Measurements from ENCODE around the gene DISP3.

The DISP3 gene

GRCh38 chr1:11447903-11448302 is 31.1 kb upstream of the DISP3 start:
- Mint-ChIP-seq H3K36me3 (no peaks in the 10 kb centered on the region), H3K4me1 (no peaks in the 10 kb centered on the region), H3K4me3 (no peak overlapping the region), H3K27ac (no peak overlapping the region), H3K9me3 (no peaks in the 10 kb centered on the region), H3K27me3 (peaks cover 85% of the 10 kb centered on the region)
- CTCF ChIA-PET, result no interaction called here
- no peak for DNase-seq

DNA sequence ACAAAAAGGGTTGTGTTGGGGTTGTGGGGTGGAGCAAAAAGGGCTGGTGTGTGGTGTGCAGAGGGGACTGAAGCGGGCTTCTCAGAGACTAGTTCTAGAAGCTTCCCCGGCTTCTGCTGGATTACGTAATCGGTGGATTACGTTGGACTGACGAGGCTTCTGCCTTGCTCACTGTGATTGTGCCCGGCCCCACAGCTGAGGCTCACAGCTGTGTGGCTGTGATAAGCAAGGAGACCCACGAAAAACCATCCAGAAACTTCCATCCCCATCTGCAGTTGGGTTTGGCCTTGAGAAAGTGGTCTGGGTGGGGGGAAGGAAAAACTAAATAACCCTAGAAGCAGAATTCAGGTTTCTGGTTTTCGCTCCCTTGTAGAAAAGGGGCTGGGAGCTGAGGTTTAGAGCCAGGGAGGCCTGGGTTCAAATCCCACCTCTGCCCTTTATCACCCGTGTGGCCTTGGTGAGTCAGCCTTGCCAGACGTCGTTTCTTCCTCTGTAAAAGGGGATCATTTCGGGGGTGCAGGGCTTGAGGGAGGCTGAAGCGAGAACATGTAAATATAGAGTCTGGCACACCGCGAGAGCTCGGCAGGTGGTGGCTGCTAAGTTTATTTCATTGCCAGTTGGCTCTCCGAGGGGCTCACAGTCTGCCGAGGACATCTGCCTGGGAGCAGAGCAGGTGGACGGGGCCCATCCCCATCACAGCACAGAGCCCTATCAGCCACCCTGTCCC is 30.4 kb upstream of the DISP3 start:
- Mint-ChIP-seq H3K9me3 (no peaks in the 10 kb centered on the region), H3K27ac (no peak overlapping the region), H3K27me3 (peaks cover 85% of the 10 kb centered on the region), H3K4me3 (no peak overlapping the region), H3K36me3 (no peaks in the 10 kb centered on the region), H3K4me1 (no peaks in the 10 kb centered on the region)
- no peak for DNase-seq
- CTCF ChIA-PET, result no interaction called here

- CTCF ChIA-PET, result no interaction called here
- H3K36me3 Mint-ChIP-seq, result no peaks in the 10 kb centered on the region
- H3K27me3 Mint-ChIP-seq, result peaks cover 83% of the 10 kb centered on the region
- no peak overlapping the region for H3K4me3 Mint-ChIP-seq
- no peak overlapping the region for H3K27ac Mint-ChIP-seq
- H3K4me1 Mint-ChIP-seq, result no peaks in the 10 kb centered on the region
- DNase-seq, result no peak
- no peaks in the 10 kb centered on the region for H3K9me3 Mint-ChIP-seq
Measured at GRCh38 chr1:11449100-11449403, 29.9 kb upstream of the DISP3 start.

DNA sequence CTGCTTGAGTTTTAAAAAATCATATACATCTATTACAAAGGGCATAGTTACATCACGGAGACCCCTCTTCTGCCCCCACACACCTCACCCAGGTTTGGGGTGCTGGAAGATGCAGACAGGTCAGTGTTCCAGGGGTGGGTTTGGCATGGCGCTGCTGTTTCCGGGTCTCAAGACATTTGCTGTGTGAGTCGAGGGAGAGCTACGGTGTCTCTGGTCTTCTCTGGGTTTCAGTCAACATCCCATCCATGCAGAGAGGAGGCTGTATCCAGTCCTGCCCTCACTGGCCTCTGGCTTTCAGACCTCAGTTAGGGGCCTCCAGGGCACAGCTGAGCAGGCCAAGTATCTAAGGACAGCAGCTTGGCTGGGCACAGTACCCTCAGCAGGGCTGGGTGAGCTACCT is 28.6 kb upstream of the DISP3 start:
- no peak overlapping the region for H3K27ac Mint-ChIP-seq
- no peaks in the 10 kb centered on the region for H3K4me1 Mint-ChIP-seq
- no peaks in the 10 kb centered on the region for H3K9me3 Mint-ChIP-seq
- H3K36me3 Mint-ChIP-seq, result no peaks in the 10 kb centered on the region
- peaks cover 82% of the 10 kb centered on the region for H3K27me3 Mint-ChIP-seq
- CTCF ChIA-PET, result no interaction called here
- no peak for DNase-seq
- H3K4me3 Mint-ChIP-seq, result no peak overlapping the region

GRCh38 chr1:11453742-11454491 is 25.0 kb upstream of the DISP3 start:
- peaks cover 71% of the 10 kb centered on the region for H3K27me3 Mint-ChIP-seq
- no peak overlapping the region for H3K27ac Mint-ChIP-seq
- peaks cover 16% of the 10 kb centered on the region for H3K4me1 Mint-ChIP-seq
- H3K36me3 Mint-ChIP-seq, result no peaks in the 10 kb centered on the region
- CTCF ChIA-PET, result interaction anchor here (0.5 kb wide), 1 partner anchor 25 kb away, joined by 3 read pairs; the partner anchor contains the start of gene DISP3
- H3K9me3 Mint-ChIP-seq, result no peaks in the 10 kb centered on the region
- H3K4me3 Mint-ChIP-seq, result no peak overlapping the region
- no peak for DNase-seq

GRCh38 chr1:11455967-11456570 is 22.9 kb upstream of the DISP3 start:
- peaks cover 16% of the 10 kb centered on the region for H3K4me1 Mint-ChIP-seq
- no peak overlapping the region for H3K27ac Mint-ChIP-seq
- peaks cover 62% of the 10 kb centered on the region for H3K27me3 Mint-ChIP-seq
- H3K36me3 Mint-ChIP-seq, result no peaks in the 10 kb centered on the region
- H3K9me3 Mint-ChIP-seq, result no peaks in the 10 kb centered on the region
- no peak overlapping the region for H3K4me3 Mint-ChIP-seq
- no peak for DNase-seq
- CTCF ChIA-PET, result no interaction called here

- Mint-ChIP-seq H3K36me3 (no peaks in the 10 kb centered on the region), H3K9me3 (no peaks in the 10 kb centered on the region), H3K27ac (peak overlapping the region; percentile 12), H3K4me3 (no peak overlapping the region), H3K4me1 (peaks cover 16% of the 10 kb centered on the region), H3K27me3 (peaks cover 62% of the 10 kb centered on the region)
- peak; percentile 22 for DNase-seq
- CTCF ChIA-PET, result no interaction called here
Measured at GRCh38 chr1:11456965-11457364, 22.0 kb upstream of the DISP3 start.

- no peak for DNase-seq
- Mint-ChIP-seq H3K36me3 (no peaks in the 10 kb centered on the region), H3K9me3 (no peaks in the 10 kb centered on the region), H3K4me3 (no peak overlapping the region), H3K27me3 (peaks cover 61% of the 10 kb centered on the region), H3K27ac (no peak overlapping the region), H3K4me1 (peaks cover 16% of the 10 kb centered on the region)
- CTCF ChIA-PET, result no interaction called here
Measured at GRCh38 chr1:11458811-11459275, 20.1 kb upstream of the DISP3 start.

GRCh38 chr1:11461531-11462137 is 17.3 kb upstream of the DISP3 start:
- no peak for DNase-seq
- H3K27ac Mint-ChIP-seq, result no peak overlapping the region
- peaks cover 65% of the 10 kb centered on the region for H3K27me3 Mint-ChIP-seq
- H3K9me3 Mint-ChIP-seq, result no peaks in the 10 kb centered on the region
- peaks cover 11% of the 10 kb centered on the region for H3K4me1 Mint-ChIP-seq
- H3K36me3 Mint-ChIP-seq, result no peaks in the 10 kb centered on the region
- CTCF ChIA-PET, result no interaction called here
- H3K4me3 Mint-ChIP-seq, result no peak overlapping the region

- Mint-ChIP-seq H3K36me3 (no peaks in the 10 kb centered on the region), H3K4me3 (no peak overlapping the region), H3K27ac (no peak overlapping the region), H3K4me1 (peaks cover 3% of the 10 kb centered on the region), H3K9me3 (no peaks in the 10 kb centered on the region), H3K27me3 (peaks cover 69% of the 10 kb centered on the region)
- CTCF ChIA-PET, result interaction anchor here (1.0 kb wide), 1 partner anchor 17 kb away, joined by 3 read pairs; the partner anchor contains the start of gene DISP3
- DNase-seq, result no peak
Measured at GRCh38 chr1:11462224-11462923, 16.6 kb upstream of the DISP3 start.

DNA sequence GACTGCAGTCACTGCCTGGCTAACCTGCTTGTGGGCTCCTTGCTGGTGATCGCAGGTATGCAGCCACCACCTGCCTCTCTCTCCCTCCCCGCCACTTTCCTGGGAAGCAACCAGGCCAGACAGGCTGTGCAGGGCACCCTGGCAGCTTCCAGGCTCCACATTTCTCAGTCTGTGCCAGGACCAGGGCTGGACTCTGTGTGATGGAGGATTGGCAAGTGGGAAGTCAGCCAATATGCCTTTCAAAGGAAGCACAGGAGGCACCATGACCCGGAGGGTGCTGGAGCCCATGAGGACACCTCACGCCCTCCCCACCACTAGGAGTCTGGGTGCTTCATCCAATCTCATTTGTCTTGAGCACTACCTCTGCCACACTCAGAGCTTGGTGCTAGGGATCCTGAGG is 15.8 kb upstream of the DISP3 start:
- H3K4me3 Mint-ChIP-seq, result no peak overlapping the region
- H3K4me1 Mint-ChIP-seq, result no peaks in the 10 kb centered on the region
- CTCF ChIA-PET, result interaction anchor here (1.0 kb wide), 1 partner anchor 16 kb away, joined by 3 read pairs; the partner anchor contains the start of gene DISP3
- no peak for DNase-seq
- H3K27me3 Mint-ChIP-seq, result peaks cover 74% of the 10 kb centered on the region
- H3K9me3 Mint-ChIP-seq, result no peaks in the 10 kb centered on the region
- H3K27ac Mint-ChIP-seq, result no peak overlapping the region
- H3K36me3 Mint-ChIP-seq, result no peaks in the 10 kb centered on the region

DNA sequence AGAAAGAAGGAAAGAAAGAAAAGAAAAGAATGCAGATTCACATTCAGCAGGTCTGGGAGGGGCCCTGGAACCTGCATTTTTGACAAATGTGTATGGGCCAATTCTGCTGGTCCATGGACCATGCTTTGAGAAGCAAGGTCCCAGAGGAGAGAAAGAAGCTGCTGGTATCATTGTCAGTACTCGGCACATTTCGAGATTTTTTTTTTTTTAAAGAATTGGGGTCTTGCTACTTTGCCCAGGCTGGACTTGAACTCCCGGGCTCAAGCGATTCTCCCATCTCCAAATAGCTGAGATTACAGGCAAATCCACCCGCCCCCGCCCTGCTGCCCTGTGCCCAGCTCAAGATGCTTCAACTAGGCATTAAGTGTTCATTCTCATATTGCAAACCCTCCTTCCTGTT is 13.6 kb upstream of the DISP3 start:
- Mint-ChIP-seq H3K4me1 (no peaks in the 10 kb centered on the region), H3K9me3 (no peaks in the 10 kb centered on the region), H3K27me3 (peaks cover 83% of the 10 kb centered on the region), H3K36me3 (no peaks in the 10 kb centered on the region), H3K27ac (no peak overlapping the region), H3K4me3 (no peak overlapping the region)
- no peak for DNase-seq
- CTCF ChIA-PET, result no interaction called here

DNA sequence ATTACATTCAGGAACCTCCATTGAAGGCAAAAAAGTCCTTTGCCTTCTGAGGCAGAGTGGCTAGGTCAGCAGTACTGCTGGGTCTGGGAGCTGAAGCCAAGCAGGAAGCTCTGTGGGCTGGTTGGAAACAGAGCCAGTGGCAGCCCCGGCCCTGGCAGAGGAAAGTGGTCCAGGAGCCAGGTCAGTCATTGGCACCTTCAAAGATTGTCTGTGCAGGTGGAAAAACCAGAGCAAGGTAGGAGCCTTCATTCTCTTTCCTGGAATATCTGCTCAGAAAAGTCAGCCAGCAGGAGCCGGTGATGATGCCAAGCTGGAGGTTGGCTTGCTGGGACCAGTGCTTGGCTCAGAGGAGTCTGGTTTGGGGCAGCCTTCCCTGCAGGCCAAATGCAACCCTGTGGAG is 12.5 kb upstream of the DISP3 start:
- Mint-ChIP-seq H3K27ac (no peak overlapping the region), H3K27me3 (peaks cover 82% of the 10 kb centered on the region), H3K4me3 (no peak overlapping the region), H3K9me3 (no peaks in the 10 kb centered on the region), H3K36me3 (no peaks in the 10 kb centered on the region), H3K4me1 (no peaks in the 10 kb centered on the region)
- CTCF ChIA-PET, result interaction anchor here (1.2 kb wide), 1 partner anchor 12 kb away, joined by 4 read pairs; the partner anchor contains the start of gene DISP3
- DNase-seq, result no peak

DNA sequence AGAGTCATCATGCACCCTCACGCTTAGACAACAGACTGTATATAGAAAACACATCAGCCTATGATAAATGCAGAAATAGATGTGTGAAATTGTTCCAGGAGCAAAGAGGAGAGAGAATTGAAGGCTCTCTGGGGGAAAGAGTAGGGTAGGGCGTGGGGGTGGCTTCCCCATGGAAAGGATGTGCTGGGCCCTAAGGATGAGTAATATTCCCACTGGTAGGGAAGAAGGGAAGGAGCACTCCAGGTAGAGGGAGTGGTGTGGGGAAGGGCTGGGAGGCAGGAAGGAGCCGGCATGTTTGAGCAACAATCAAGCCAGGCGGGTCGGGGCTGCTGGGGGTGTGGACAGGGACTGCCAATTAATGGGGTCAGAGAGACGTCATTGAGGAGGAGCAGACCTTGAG is 10.1 kb upstream of the DISP3 start:
- peaks cover 74% of the 10 kb centered on the region for H3K27me3 Mint-ChIP-seq
- no peak overlapping the region for H3K27ac Mint-ChIP-seq
- DNase-seq, result no peak
- H3K36me3 Mint-ChIP-seq, result no peaks in the 10 kb centered on the region
- H3K9me3 Mint-ChIP-seq, result no peaks in the 10 kb centered on the region
- H3K4me1 Mint-ChIP-seq, result no peaks in the 10 kb centered on the region
- CTCF ChIA-PET, result no interaction called here
- no peak overlapping the region for H3K4me3 Mint-ChIP-seq
